Astrocyte (in vitro differentiated cells and primary cell): ENCODE results near the gene MYL6. TPM values are rescaled to one million over a fixed set of nuclear protein-coding genes. Genes with fewer than 3 reads are reported as not detected.
A peak's percentile ranks its signal among the peaks of the same experiment; 100 is the strongest.

Experiments used
- DNase-seq: peaks from one replicate; pipeline ENCODE4 v3.0.0-alpha.2; 2010; ENCODE audit warnings: low read depth
- FAIRE-seq: peaks from 2 replicates; lab custom pipeline; 2011; peaks lifted over from hg19 to GRCh38; lab: Jason Lieb, UNC
- H2AFZ ChIP-seq: 2 replicates; pipeline ENCODE4 v1.6.0; 2012; ENCODE audit warnings: low read depth, low read length, inconsistent platforms
- H3K27ac ChIP-seq: 2 replicates; pipeline ENCODE4 v1.5.1; 2011; ENCODE audit warnings: low read depth, low read length, inconsistent platforms
- H3K27me3 ChIP-seq: 2 replicates; pipeline ENCODE4 v1.6.0; 2011; ENCODE audit warnings: low read length, inconsistent platforms; ENCODE audit not compliant: insufficient read depth
- H3K36me3 ChIP-seq: 2 replicates; pipeline ENCODE4 v1.5.1; 2011; ENCODE audit warnings: low read length, inconsistent platforms; ENCODE audit not compliant: insufficient read depth
- H3K4me1 ChIP-seq: 2 replicates; pipeline ENCODE4 v1.5.1; 2011; ENCODE audit warnings: low read length, inconsistent platforms; ENCODE audit not compliant: insufficient read depth
- H3K4me2 ChIP-seq: 2 replicates; pipeline ENCODE4 v1.6.0; 2012; ENCODE audit warnings: low read length, inconsistent platforms
- H3K4me3 ChIP-seq: 2 replicates; pipeline ENCODE4 v1.5.1; 2011; ENCODE audit warnings: low read depth, mild to moderate bottlenecking, low read length, inconsistent platforms; ENCODE audit not compliant: insufficient read depth
- H3K79me2 ChIP-seq: 2 replicates; pipeline ENCODE4 v1.6.0; 2012; ENCODE audit warnings: mild to moderate bottlenecking, low read length, inconsistent platforms; ENCODE audit not compliant: insufficient read depth
- H3K9ac ChIP-seq: 2 replicates; pipeline ENCODE4 v1.6.0; 2012; ENCODE audit warnings: mild to moderate bottlenecking, low read length, inconsistent platforms
- H3K9me3 ChIP-seq: 2 replicates; pipeline ENCODE4 v1.5.1; 2012; ENCODE audit warnings: low read depth, mild to moderate bottlenecking, low read length, inconsistent platforms; ENCODE audit not compliant: insufficient read depth
- H4K20me1 ChIP-seq: 2 replicates; pipeline ENCODE4 v1.6.0; 2012; ENCODE audit warnings: low read length, inconsistent platforms; ENCODE audit not compliant: insufficient read depth
- H3K27ac Mint-ChIP-seq: one replicate; pipeline ENCODE4 v1.8.0; 2021; ENCODE audit warnings: mild to moderate bottlenecking, mixed read lengths; ENCODE audit not compliant: unreplicated experiment
- H3K27me3 Mint-ChIP-seq: one replicate; pipeline ENCODE4 v1.8.0; 2021; ENCODE audit warnings: low read depth, mixed read lengths; ENCODE audit not compliant: unreplicated experiment
- H3K36me3 Mint-ChIP-seq: one replicate; pipeline ENCODE4 v1.8.0; 2021; ENCODE audit warnings: low read depth, mixed read lengths; ENCODE audit not compliant: unreplicated experiment
- H3K4me1 Mint-ChIP-seq: one replicate; pipeline ENCODE4 v1.8.0; 2021; ENCODE audit warnings: low read depth, mixed read lengths; ENCODE audit not compliant: unreplicated experiment
- H3K4me3 Mint-ChIP-seq: one replicate; pipeline ENCODE4 v1.8.0; 2021; ENCODE audit warnings: mild to moderate bottlenecking, moderate library complexity, mixed read lengths; ENCODE audit not compliant: unreplicated experiment
- H3K9me3 Mint-ChIP-seq: one replicate; pipeline ENCODE4 v1.8.0; 2021; ENCODE audit warnings: mild to moderate bottlenecking, mixed read lengths; ENCODE audit not compliant: unreplicated experiment
- EZH2 ChIP-seq: IDR thresholded peaks from 2 replicates; pipeline ENCODE4 v1.6.1; 2012; ENCODE audit warnings: mild to moderate bottlenecking, low read length, inconsistent platforms; ENCODE audit not compliant: insufficient read depth
- total RNA-seq: library from RNA; stranded (reverse); gene quantifications from 2 replicates; pipeline ENCODE4 v1.2.1, GENCODE V29; 2021
- TF ChIP-seq, protein P1 (sequence below): IDR thresholded peaks from 2 replicates; pipeline ENCODE4 v1.5.1; 2011; ENCODE audit warnings: low read depth, mild to moderate bottlenecking, inconsistent platforms, low read length, moderate library complexity; ENCODE audit not compliant: insufficient read depth

Gene MYL6
- total RNA-seq, 1 donor from 2014 or later, result 2,685 TPM

DNA sequence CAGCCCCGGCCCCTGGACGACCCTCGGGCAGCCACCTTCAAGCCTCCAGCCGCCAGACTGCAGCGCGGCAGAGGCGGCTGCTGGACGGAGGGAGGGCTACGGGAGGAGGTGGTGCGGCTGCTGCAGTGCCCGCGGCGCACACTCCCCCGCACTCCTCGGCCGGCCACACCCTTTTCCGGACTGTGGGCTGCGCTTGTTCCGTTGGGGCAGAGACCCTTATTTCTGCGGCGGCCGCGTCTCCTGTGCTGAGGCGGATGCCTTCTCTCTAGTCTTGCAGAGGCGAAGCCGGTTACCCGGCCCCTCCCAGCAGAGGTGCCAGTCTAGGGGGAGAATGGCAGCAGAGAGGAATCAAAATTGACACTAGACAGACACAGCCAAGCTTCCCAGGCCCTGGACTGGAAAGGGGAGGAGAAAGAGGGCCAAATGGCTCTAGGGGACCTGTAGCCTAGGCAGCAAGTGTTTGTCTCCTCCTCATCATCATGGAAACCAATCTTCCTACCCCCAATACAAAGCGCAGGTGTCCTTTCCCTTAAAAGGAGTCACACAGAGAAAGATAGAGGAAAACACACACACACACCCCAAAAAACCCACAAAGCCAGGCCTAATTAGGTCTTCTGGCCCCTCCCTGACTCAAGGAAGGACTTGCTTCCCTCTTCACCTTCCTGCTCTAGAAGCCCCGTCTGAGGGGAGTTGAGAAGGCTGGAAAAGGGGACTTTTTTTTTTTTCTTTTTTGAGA lies 28.8 kb upstream of the MYL6 start:
- H3K27me3 Mint-ChIP-seq, result no peaks in the 10 kb centered on the region
- H3K4me3 Mint-ChIP-seq, result peak overlapping the region; percentile 98

DNA sequence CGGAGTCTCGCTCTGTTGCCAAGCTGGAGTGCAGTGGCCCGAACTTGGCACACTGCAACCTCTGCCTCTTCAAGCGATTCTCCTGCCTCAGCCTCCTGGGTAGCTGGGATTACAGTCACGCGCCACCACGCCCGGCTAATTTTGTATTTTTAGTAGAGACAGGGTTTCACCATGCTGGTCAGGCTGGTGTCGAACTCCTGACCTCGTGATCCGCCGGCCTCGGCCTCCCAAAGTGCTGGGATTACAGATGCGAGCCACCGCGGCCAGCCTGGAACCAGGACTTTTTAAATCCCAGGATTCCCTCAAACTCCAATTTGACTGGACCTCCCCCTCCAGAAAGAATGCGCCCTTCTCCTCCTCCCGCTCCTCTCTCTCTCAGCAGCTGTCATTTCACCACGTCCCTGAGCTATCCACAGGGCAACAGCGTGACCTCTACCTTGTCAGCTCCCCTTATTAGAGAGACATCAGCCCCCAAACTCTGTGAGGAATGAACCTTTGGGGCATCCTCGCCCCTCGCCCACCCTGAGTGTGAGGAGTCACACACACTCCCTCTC lies 28.1 kb upstream of the MYL6 start:
- H3K9me3 Mint-ChIP-seq, result no peaks in the 10 kb centered on the region
- Histone ChIP-seq H2AFZ (no peak overlapping the region), H3K4me1 (peaks cover 13% of the 10 kb centered on the region), H3K4me3 (no peak overlapping the region), H3K9ac (peak overlapping the region; percentile 84), H3K79me2 (peaks cover 45% of the 10 kb centered on the region), H4K20me1 (peaks cover 19% of the 10 kb centered on the region), H3K9me3 (no peaks in the 10 kb centered on the region), H3K4me2 (peak overlapping the region; percentile 90), H3K27me3 (no peaks in the 10 kb centered on the region), H3K36me3 (peaks cover 22% of the 10 kb centered on the region), H3K27ac (no peak overlapping the region)
- DNase-seq (no peak), FAIRE-seq (no peak)
- TF ChIP-seq, protein P1, sequence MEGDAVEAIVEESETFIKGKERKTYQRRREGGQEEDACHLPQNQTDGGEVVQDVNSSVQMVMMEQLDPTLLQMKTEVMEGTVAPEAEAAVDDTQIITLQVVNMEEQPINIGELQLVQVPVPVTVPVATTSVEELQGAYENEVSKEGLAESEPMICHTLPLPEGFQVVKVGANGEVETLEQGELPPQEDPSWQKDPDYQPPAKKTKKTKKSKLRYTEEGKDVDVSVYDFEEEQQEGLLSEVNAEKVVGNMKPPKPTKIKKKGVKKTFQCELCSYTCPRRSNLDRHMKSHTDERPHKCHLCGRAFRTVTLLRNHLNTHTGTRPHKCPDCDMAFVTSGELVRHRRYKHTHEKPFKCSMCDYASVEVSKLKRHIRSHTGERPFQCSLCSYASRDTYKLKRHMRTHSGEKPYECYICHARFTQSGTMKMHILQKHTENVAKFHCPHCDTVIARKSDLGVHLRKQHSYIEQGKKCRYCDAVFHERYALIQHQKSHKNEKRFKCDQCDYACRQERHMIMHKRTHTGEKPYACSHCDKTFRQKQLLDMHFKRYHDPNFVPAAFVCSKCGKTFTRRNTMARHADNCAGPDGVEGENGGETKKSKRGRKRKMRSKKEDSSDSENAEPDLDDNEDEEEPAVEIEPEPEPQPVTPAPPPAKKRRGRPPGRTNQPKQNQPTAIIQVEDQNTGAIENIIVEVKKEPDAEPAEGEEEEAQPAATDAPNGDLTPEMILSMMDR, result no peak
- no peak for TF ChIP-seq EZH2
- H3K4me3 Mint-ChIP-seq, result peak overlapping the region; percentile 98
- peak overlapping the region; percentile 8 for H3K27ac Mint-ChIP-seq
- peaks cover 22% of the 10 kb centered on the region for H3K4me1 Mint-ChIP-seq
- no peaks in the 10 kb centered on the region for H3K27me3 Mint-ChIP-seq
- H3K36me3 Mint-ChIP-seq, result peaks cover 17% of the 10 kb centered on the region

More for the DNA sequence above, 28.8 kb upstream of the MYL6 start:
- Histone ChIP-seq H2AFZ (peak overlapping the region; percentile 49), H3K36me3 (peaks cover 22% of the 10 kb centered on the region), H3K9ac (peak overlapping the region; percentile 84), H4K20me1 (peaks cover 19% of the 10 kb centered on the region), H3K9me3 (no peaks in the 10 kb centered on the region), H3K4me3 (peak overlapping the region; percentile 81), H3K27ac (peak overlapping the region; percentile 17), H3K4me1 (peaks cover 13% of the 10 kb centered on the region), H3K79me2 (peaks cover 45% of the 10 kb centered on the region), H3K27me3 (no peaks in the 10 kb centered on the region), H3K4me2 (peak overlapping the region; percentile 90)
- FAIRE-seq (no peak), DNase-seq (peak; percentile 31)
- H3K27ac Mint-ChIP-seq, result peak overlapping the region; percentile 63
- H3K9me3 Mint-ChIP-seq, result no peaks in the 10 kb centered on the region
- peaks cover 17% of the 10 kb centered on the region for H3K36me3 Mint-ChIP-seq
- peaks cover 22% of the 10 kb centered on the region for H3K4me1 Mint-ChIP-seq
- TF ChIP-seq, protein P1, result no peak
- TF ChIP-seq EZH2, result no peak
